ENCODE results near the gene HPS1. TPM values are rescaled to one million over a fixed set of nuclear protein-coding genes. Genes with fewer than 3 reads are reported as not detected.

HPS1 gene
- total and polyA plus RNA-seq, 2 donors (not counting 3 experiments of a cell fraction or from before 2014, with no cell fraction given), result 60.7 to 67.5 TPM

- Histone ChIP-seq H3K4me3 (replicated peaks in 1 of 3; ENCODE audit: insufficient read depth in 1 of 3, low read depth in 1 of 3, low read length in 3 of 3) (no peak overlapping the region), H3K4me1 (ENCODE audit: control insufficient read depth, extremely low read depth, insufficient read depth, low read length) (peaks cover 18% of the 10 kb centered on the region), H3K27ac (ENCODE audit: insufficient read depth, low read depth, low read length) (no peak overlapping the region), H3K79me2 (ENCODE audit: control insufficient read depth, insufficient read depth, low read length) (no peaks in the 10 kb centered on the region), H3K4me2 (ENCODE audit: insufficient read depth, low read length) (no peak overlapping the region), H2AFZ (ENCODE audit: low read depth, low read length) (no peak overlapping the region), H4K20me1 (replicated peaks; ENCODE audit: control insufficient read depth, extremely low read depth, insufficient read depth, low read length) (no peaks in the 10 kb centered on the region), H3K27me3 (ENCODE audit: control insufficient read depth in 2 of 2, insufficient read depth in 2 of 2, low read length in 2 of 2) (no peaks in the 10 kb centered on the region), H3K9ac (replicated peaks; ENCODE audit: extremely low read depth, insufficient read depth, low read length) (no peak overlapping the region), H3K9me3 (replicated peaks; ENCODE audit: control insufficient read depth, insufficient read depth, low read length) (no peaks in the 10 kb centered on the region), H3K9me1 (replicated peaks; ENCODE audit: control insufficient read depth, extremely low read depth, insufficient read depth, low read length) (no peaks in the 10 kb centered on the region), H3K36me3 (ENCODE audit: control insufficient read depth in 2 of 2, extremely low read depth in 1 of 2, insufficient read depth in 2 of 2, low read length in 2 of 2) (no peaks in the 10 kb centered on the region)
- TF ChIP-seq MYC (IDR thresholded peaks at IDR 0.05; ENCODE audit: low read depth, low read length) (no peak), GATA2 (IDR thresholded peaks at IDR 0.05; ENCODE audit: insufficient read depth, insufficient read length, low read depth, low read length) (no peak), CTCF (IDR thresholded peaks at IDR 0.05; ENCODE audit: extremely low read depth in 1 of 2, insufficient read depth in 1 of 2, low read depth in 1 of 2, low read length in 2 of 2) (no peak)
- ChIA-PET CTCF (no interaction called here), POLR2A (no interaction called here)
- FAIRE-seq (no peak), DNase-seq (ENCODE audit: low read depth, low spot score) (no peak)
- intact Hi-C loops (cut with micrococcal nuclease), result loop anchor here (10.0 kb wide), 1 partner anchor 932 kb away; no protein-coding TSS in a partner anchor
- dilution Hi-C loops (cut with MboI; ENCODE audit: extremely low pct_ligation_motif_present, low sequenced_read_pairs), result no loop called here
- no TSS peak for BruUV-seq (replicated peaks)
Observed at GRCh38 chr10:98463016-98463415, 16.3 kb upstream of the HPS1 start.

DNA sequence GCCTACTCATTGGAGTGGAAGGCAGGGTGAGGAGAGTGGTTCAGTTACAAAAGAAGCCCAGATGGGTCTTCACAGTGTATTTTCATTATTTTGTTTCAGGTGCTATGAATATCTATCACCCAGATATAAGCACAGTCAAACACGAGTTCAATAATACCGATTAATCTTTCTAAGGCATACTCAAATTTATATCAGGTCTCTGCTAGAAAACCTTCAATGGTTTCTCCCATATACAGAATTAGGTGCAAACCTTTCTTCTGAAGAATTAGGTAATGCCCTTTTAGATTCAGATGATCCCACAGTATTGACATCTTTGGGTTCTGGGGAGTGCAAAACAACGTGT lies 14.7 kb upstream of the HPS1 start:
- no peak overlapping the region for H3K4me3 ChIP-seq (replicated peaks in 1 of 3; ENCODE audit: insufficient read depth in 1 of 3, low read depth in 1 of 3, low read length in 3 of 3)
- ChIA-PET POLR2A (interaction anchor here (1.0 kb wide), 1 partner anchor 16 kb away, joined by 4 read pairs; no protein-coding TSS in a partner anchor), CTCF (interaction anchor here (0.6 to 1.5 kb wide), 11 partner anchors 7 to 1319 kb away, joined by 3 to 9 read pairs (median 4); partner anchors contain the start of gene PYROXD2)
- H3K4me1 ChIP-seq (ENCODE audit: control insufficient read depth, extremely low read depth, insufficient read depth, low read length), result peaks cover 15% of the 10 kb centered on the region
- intact Hi-C loops (cut with micrococcal nuclease), result loop anchor here (1.0 to 10.0 kb wide), 3 partner anchors 36 to 933 kb away; partner anchors contain the start of gene LOXL4
- no peak for TF ChIP-seq POLR2AphosphoS5 (IDR thresholded peaks at IDR 0.05; ENCODE audit: insufficient read depth, low read depth, low read length)
- H4K20me1 ChIP-seq (replicated peaks; ENCODE audit: control insufficient read depth, extremely low read depth, insufficient read depth, low read length), result no peaks in the 10 kb centered on the region
- no peaks in the 10 kb centered on the region for H3K36me3 ChIP-seq (ENCODE audit: control insufficient read depth in 2 of 2, extremely low read depth in 1 of 2, insufficient read depth in 2 of 2, low read length in 2 of 2)
- DNase-seq (ENCODE audit: low read depth, low spot score) (no peak), FAIRE-seq (peak; percentile 42)
- BruUV-seq (replicated peaks), result no TSS peak
- H3K27me3 ChIP-seq (ENCODE audit: control insufficient read depth in 2 of 2, insufficient read depth in 2 of 2, low read length in 2 of 2), result no peaks in the 10 kb centered on the region
- H3K4me2 ChIP-seq (ENCODE audit: insufficient read depth, low read length), result peak overlapping the region; percentile 67
- peak overlapping the region; percentile 76 for H2AFZ ChIP-seq (ENCODE audit: low read depth, low read length)
- peak overlapping the region; percentile 72 for H3K9ac ChIP-seq (replicated peaks; ENCODE audit: extremely low read depth, insufficient read depth, low read length)
- peak overlapping the region; percentile 98 for H3K27ac ChIP-seq (ENCODE audit: insufficient read depth, low read depth, low read length)
- no peaks in the 10 kb centered on the region for H3K79me2 ChIP-seq (ENCODE audit: control insufficient read depth, insufficient read depth, low read length)
- no peaks in the 10 kb centered on the region for H3K9me1 ChIP-seq (replicated peaks; ENCODE audit: control insufficient read depth, extremely low read depth, insufficient read depth, low read length)
- dilution Hi-C loops (cut with MboI; ENCODE audit: extremely low pct_ligation_motif_present, low sequenced_read_pairs), result no loop called here
- H3K9me3 ChIP-seq (replicated peaks; ENCODE audit: control insufficient read depth, insufficient read depth, low read length), result no peaks in the 10 kb centered on the region

All from endothelial cell of umbilical vein (primary cell).